Right renal cortex interstitium (tissue), 3 donors: Measurements from ENCODE around the gene MVB12B. TPM values are rescaled to one million over a fixed set of nuclear protein-coding genes. Genes with fewer than 3 reads are reported as not detected.
"Not testable (repeated sequence)": the region's sequence is repeated elsewhere in the genome, so short reads cannot be mapped to it uniquely, and the experiment has no call there.

ENCODE experiments used
- DNase-seq, 3 donors: peaks; one replicate each; pipeline ENCODE4 v3.0.0-alpha.2; 2013; ENCODE audit warnings: low read depth in 3 of 3, low spot score in 2 of 3
- polyA plus RNA-seq, 3 donors: library from polyadenylated mRNA; unstranded; fragments of 120-200 nt; gene quantifications; one replicate each; pipeline ENCODE4 v1.2.1, GENCODE V29; 2013; ENCODE audit not compliant: insufficient read length in 3 of 3

The MVB12B gene
- polyA plus RNA-seq, 3 donors: 14.5 to 17.4 (median 16.0) TPM

GRCh38 chr9:126524353-126525077 lies 197.9 kb downstream of the MVB12B start:
- no peak for DNase-seq

- no peak for DNase-seq
Observed at GRCh38 chr9:126526218-126527108, 199.8 kb downstream of the MVB12B start.

GRCh38 chr9:126527109-126527825 lies 200.6 kb downstream of the MVB12B start:
- DNase-seq: no peak

- no peak for DNase-seq
Observed at GRCh38 chr9:126528111-126528510, 201.5 kb downstream of the MVB12B start.

GRCh38 chr9:126528915-126529314 lies 202.3 kb downstream of the MVB12B start:
- DNase-seq: no peak

- no peak for DNase-seq
Observed at GRCh38 chr9:126531035-126531571, 204.5 kb downstream of the MVB12B start.

- DNase-seq: no peak
Observed at GRCh38 chr9:126531591-126531990, 205.0 kb downstream of the MVB12B start.

GRCh38 chr9:126532019-126532462 lies 205.4 kb downstream of the MVB12B start:
- DNase-seq: no peak

GRCh38 chr9:126532489-126532888 lies 205.9 kb downstream of the MVB12B start:
- DNase-seq: no peak

- no peak for DNase-seq
Observed at GRCh38 chr9:126532951-126533925, 206.6 kb downstream of the MVB12B start.

- DNase-seq: no peak
Observed at GRCh38 chr9:126533926-126534310, 207.3 kb downstream of the MVB12B start.

GRCh38 chr9:126534431-126535186 lies 208.0 kb downstream of the MVB12B start:
- DNase-seq: no peak

- no peak for DNase-seq
Observed at GRCh38 chr9:126536131-126536530, 209.5 kb downstream of the MVB12B start.

- DNase-seq: no peak
Observed at GRCh38 chr9:126536841-126537465, 210.3 kb downstream of the MVB12B start.

- no peak for DNase-seq
Observed at GRCh38 chr9:126538550-126538949, 211.9 kb downstream of the MVB12B start.

- DNase-seq: not testable (repeated sequence)
Observed at GRCh38 chr9:126540398-126540797, 213.8 kb downstream of the MVB12B start.

- DNase-seq: no peak
Observed at GRCh38 chr9:126543490-126543889, 216.9 kb downstream of the MVB12B start.

- no peak for DNase-seq
Observed at GRCh38 chr9:126545106-126545505, 218.5 kb downstream of the MVB12B start.
